ENCODE measurements around the gene OBP2B. TPM values are rescaled to one million over a fixed set of nuclear protein-coding genes. Genes with fewer than 3 reads are reported as not detected.

OBP2B gene
- total and polyA plus RNA-seq, 4 donors, result not detected

DNA sequence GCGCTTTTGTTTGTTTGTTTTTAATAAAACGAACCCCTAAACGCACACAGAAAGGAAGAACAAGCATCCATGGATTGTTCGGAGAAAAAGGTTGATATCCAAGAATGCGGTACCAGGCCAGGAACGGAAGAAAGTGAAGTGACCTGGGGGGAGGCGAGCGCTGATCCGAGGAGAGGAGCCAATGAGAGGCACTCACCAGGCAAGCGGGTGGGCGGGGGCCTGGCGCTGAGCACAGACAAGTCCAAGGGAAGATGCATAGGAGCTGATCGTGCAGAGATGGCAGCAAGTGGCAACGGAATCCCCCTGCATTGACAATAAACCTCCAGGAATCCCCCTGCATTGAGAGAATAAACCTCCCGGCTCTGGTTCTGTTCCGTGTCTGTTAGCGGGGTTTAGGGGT lies 8.4 kb downstream of the OBP2B start:
- no peaks in the 10 kb centered on the region for H3K4me1 ChIP-seq (ENCODE audit: control insufficient read depth in 1 of 2, insufficient read depth in 2 of 2, low read length in 2 of 2)
- no peaks in the 10 kb centered on the region for H3K27me3 ChIP-seq (ENCODE audit: control insufficient read depth in 1 of 2, insufficient read depth in 2 of 2, low read length in 1 of 2)
- no peak overlapping the region for H3K4me3 ChIP-seq (ENCODE audit: low read length in 2 of 2)
- H3K9me3 ChIP-seq (ENCODE audit: control insufficient read depth, low read length), result no peaks in the 10 kb centered on the region
- intact Hi-C loops (cut with DNase I), result no loop called here
- no peak for ATAC-seq (ENCODE audit: low FRiP score)
- peak in 1 of 2 donors; percentile 45 for DNase-seq
- no peak overlapping the region for H3K27ac ChIP-seq (ENCODE audit: low read depth in 1 of 2, low read length in 2 of 2)
- 86 to 90% methylated on average over 16 to 17 of the region's 17 CpGs for WGBS, 2 donors
- H3K36me3 ChIP-seq (ENCODE audit: control insufficient read depth in 1 of 2, insufficient read depth in 2 of 2, low read length in 1 of 2), result no peaks in the 10 kb centered on the region

DNA sequence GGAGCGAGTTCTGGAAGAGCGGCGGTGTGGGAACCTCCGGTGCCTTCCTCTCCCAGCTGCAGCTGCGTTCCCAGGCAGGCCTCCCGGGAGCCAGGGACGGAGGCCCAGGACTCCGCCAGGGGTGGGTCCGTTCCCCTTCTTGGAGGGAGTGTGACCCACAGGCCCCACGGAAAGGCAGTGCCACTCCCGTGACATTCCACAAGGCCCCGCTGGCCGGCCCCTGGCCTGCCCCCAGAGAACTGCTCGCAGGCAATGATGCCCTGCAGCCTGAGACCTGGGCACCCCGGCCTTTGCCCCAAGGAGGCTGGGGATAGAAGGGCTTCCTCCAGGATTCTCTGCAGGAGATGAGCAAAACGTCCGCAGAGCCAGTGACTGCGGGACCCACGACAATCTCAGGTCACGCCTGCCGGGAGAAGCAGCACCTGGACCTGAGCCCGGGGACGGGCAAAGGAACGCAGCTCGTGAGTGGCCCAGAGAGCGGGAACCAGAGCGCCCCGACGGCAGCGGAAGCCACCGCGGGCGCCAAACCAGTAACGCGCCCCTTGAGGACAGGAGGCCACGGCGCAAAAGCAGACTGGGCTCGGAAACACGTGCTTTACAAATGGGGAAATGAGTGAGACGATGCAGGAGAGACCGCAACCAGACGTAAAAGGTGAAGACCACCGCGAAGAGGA lies 9.3 kb downstream of the OBP2B start:
- WGBS, 2 donors, result 21 to 39% methylated on average over 44 of the region's 44 CpGs
- no peaks in the 10 kb centered on the region for H3K4me1 ChIP-seq (ENCODE audit: control insufficient read depth in 1 of 2, insufficient read depth in 2 of 2, low read length in 2 of 2)
- peak; percentile 65 for ATAC-seq (ENCODE audit: low FRiP score)
- DNase-seq, result peak in 1 of 2 donors; percentile 83
- intact Hi-C loops (cut with DNase I), result no loop called here
- no peak overlapping the region for H3K27ac ChIP-seq (ENCODE audit: low read depth in 1 of 2, low read length in 2 of 2)
- no peaks in the 10 kb centered on the region for H3K36me3 ChIP-seq (ENCODE audit: control insufficient read depth in 1 of 2, insufficient read depth in 2 of 2, low read length in 1 of 2)
- H3K9me3 ChIP-seq (ENCODE audit: control insufficient read depth, low read length), result no peaks in the 10 kb centered on the region
- no peak overlapping the region for H3K4me3 ChIP-seq (ENCODE audit: low read length in 2 of 2)
- no peaks in the 10 kb centered on the region for H3K27me3 ChIP-seq (ENCODE audit: control insufficient read depth in 1 of 2, insufficient read depth in 2 of 2, low read length in 1 of 2)

DNA sequence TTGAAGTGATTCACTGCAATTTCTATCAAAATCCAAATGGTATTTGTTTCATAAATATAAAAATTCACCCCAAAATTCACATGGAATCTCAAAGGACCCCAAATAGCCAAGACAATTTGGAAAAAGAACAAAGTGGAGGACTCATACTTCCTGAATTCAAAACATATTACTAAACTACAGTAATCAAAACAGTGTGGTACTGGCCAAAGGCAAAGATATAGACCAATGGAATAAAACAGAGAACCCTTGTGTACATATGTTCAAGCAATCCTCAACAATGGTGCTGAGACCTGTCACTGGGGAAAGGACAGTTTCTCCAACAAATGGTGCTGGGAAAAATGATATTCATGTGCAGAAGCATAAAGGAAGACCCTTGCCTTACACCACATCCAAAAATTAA lies 14.0 kb downstream of the OBP2B start:
- no peak for DNase-seq
- Histone ChIP-seq H3K27ac (ENCODE audit: low read depth in 1 of 2, low read length in 2 of 2) (no peak overlapping the region), H3K36me3 (ENCODE audit: control insufficient read depth in 1 of 2, insufficient read depth in 2 of 2, low read length in 1 of 2) (no peaks in the 10 kb centered on the region), H3K9me3 (ENCODE audit: control insufficient read depth, low read length) (no peaks in the 10 kb centered on the region), H3K4me3 (ENCODE audit: low read length in 2 of 2) (no peak overlapping the region), H3K27me3 (ENCODE audit: control insufficient read depth in 1 of 2, insufficient read depth in 2 of 2, low read length in 1 of 2) (peaks cover 0 to 2% of the 10 kb centered on the region in 2 donors), H3K4me1 (ENCODE audit: control insufficient read depth in 1 of 2, insufficient read depth in 2 of 2, low read length in 2 of 2) (no peaks in the 10 kb centered on the region)
- ATAC-seq (ENCODE audit: low FRiP score), result no peak
- intact Hi-C loops (cut with DNase I), result no loop called here

DNA sequence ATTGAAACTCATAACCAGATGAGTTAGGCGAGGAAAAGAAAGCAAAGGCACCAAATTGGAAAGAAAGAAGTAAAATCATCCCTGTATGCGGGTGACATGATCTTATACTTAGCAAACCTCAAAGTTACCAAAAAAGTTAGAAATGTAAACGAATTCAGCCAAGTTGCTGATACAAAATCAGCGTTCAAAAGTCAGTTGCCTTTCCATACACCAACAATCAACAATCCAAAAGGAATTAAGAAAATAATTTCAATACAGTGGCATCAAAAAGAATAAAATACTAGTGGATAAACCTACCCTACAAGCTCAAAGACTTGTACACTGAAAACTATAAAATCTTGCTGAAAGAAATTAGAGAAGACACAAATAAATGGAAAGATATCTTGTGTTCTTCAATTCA lies 14.5 kb downstream of the OBP2B start:
- no peaks in the 10 kb centered on the region for H3K4me1 ChIP-seq (ENCODE audit: control insufficient read depth in 1 of 2, insufficient read depth in 2 of 2, low read length in 2 of 2)
- WGBS, 2 donors, result 82 to 86% methylated on average over 4 of the region's 4 CpGs
- H3K27ac ChIP-seq (ENCODE audit: low read depth in 1 of 2, low read length in 2 of 2), result no peak overlapping the region
- no peaks in the 10 kb centered on the region for H3K36me3 ChIP-seq (ENCODE audit: control insufficient read depth in 1 of 2, insufficient read depth in 2 of 2, low read length in 1 of 2)
- H3K4me3 ChIP-seq (ENCODE audit: low read length in 2 of 2), result no peak overlapping the region
- no peak for DNase-seq
- peaks cover 0 to 2% of the 10 kb centered on the region in 2 donors for H3K27me3 ChIP-seq (ENCODE audit: control insufficient read depth in 1 of 2, insufficient read depth in 2 of 2, low read length in 1 of 2)
- ATAC-seq (ENCODE audit: low FRiP score), result no peak
- intact Hi-C loops (cut with DNase I), result no loop called here
- no peaks in the 10 kb centered on the region for H3K9me3 ChIP-seq (ENCODE audit: control insufficient read depth, low read length)

DNA sequence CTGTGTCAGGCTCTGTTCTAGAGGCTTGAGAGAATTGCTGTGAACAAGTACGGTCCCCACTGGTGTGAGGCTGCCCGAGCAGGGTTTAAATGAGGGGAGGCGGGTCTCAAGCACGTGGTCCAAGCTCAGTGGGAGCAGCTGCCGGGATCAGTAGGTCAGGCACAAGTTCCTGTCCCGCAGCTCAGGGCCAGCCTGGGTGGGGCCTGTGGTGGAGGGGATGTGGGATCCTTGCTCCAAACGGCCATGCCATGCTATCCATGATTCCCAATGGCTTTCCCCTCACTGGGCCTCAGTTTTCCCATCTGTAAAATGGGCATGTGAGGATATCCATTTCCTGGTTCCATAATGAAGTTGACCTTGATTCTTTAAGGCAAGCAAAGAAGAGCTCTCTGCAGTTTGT lies 17.1 kb downstream of the OBP2B start:
- H3K4me3 ChIP-seq (ENCODE audit: low read length in 2 of 2), result no peak overlapping the region
- 62 to 72% methylated on average over 7 of the region's 7 CpGs for WGBS, 2 donors
- H3K27ac ChIP-seq (ENCODE audit: low read depth in 1 of 2, low read length in 2 of 2), result no peak overlapping the region
- no peaks in the 10 kb centered on the region for H3K36me3 ChIP-seq (ENCODE audit: control insufficient read depth in 1 of 2, insufficient read depth in 2 of 2, low read length in 1 of 2)
- H3K4me1 ChIP-seq (ENCODE audit: control insufficient read depth in 1 of 2, insufficient read depth in 2 of 2, low read length in 2 of 2), result no peaks in the 10 kb centered on the region
- ATAC-seq (ENCODE audit: low FRiP score) (no peak), DNase-seq (no peak)
- H3K9me3 ChIP-seq (ENCODE audit: control insufficient read depth, low read length), result no peaks in the 10 kb centered on the region
- intact Hi-C loops (cut with DNase I), result no loop called here
- H3K27me3 ChIP-seq (ENCODE audit: control insufficient read depth in 1 of 2, insufficient read depth in 2 of 2, low read length in 1 of 2), result peaks cover 0 to 2% of the 10 kb centered on the region in 2 donors

DNA sequence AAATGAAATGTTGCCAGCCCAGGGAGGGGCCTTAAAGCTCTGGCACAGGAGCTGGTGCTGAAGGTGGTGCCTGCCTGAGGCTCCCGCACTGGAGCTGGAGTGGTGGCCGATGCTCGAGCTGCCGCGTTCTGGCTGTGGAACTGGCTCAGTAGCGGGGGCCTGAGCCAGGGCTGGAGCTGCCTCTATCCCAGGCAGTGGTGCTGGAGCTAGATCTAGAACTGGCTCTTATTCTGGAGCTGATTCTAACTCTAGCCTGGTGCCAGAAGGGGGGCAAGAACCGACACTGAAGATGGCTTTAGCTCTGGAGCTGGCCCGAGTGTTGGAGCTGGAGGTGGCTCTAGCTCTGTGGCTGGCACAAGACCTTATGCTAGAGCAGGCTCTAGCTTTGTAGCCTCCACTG lies 19.2 kb downstream of the OBP2B start:
- WGBS, 2 donors, result 82 to 88% methylated on average over 8 of the region's 8 CpGs
- intact Hi-C loops (cut with DNase I), result no loop called here
- DNase-seq, result peak in 1 of 2 donors; percentile 50

DNA sequence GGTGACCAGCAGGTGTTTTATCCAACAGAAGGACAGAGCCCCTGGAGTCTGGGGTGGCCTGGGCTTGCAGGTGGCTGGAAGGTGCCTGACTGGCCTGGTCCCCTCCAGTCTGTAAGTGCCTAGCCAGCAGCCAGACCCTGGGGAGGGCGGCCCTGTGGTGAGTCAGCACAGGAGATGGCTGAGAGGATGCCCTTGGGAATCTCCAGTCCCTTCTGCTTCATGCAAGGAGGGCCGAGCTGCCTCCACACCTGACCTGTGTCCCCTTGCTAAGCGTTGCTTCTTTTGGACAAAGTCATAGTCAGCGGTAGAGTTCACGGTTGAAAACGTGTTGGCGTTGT lies 20.2 kb downstream of the OBP2B start:
- ATAC-seq (ENCODE audit: low FRiP score) (no peak), DNase-seq (peak in 1 of 2 donors; percentile 56)
- intact Hi-C loops (cut with DNase I), result no loop called here
- Histone ChIP-seq H3K4me3 (ENCODE audit: low read length in 2 of 2) (no peak overlapping the region), H3K27me3 (ENCODE audit: control insufficient read depth in 1 of 2, insufficient read depth in 2 of 2, low read length in 1 of 2) (no peaks in the 10 kb centered on the region), H3K4me1 (ENCODE audit: control insufficient read depth in 1 of 2, insufficient read depth in 2 of 2, low read length in 2 of 2) (no peaks in the 10 kb centered on the region), H3K27ac (ENCODE audit: low read depth in 1 of 2, low read length in 2 of 2) (no peak overlapping the region), H3K36me3 (ENCODE audit: control insufficient read depth in 1 of 2, insufficient read depth in 2 of 2, low read length in 1 of 2) (no peaks in the 10 kb centered on the region), H3K9me3 (ENCODE audit: control insufficient read depth, low read length) (no peaks in the 10 kb centered on the region)
- WGBS, 2 donors, result 80 to 82% methylated on average over 7 of the region's 7 CpGs

More for the DNA sequence above, 19.2 kb downstream of the OBP2B start:
- H3K4me3 ChIP-seq (ENCODE audit: low read length in 2 of 2), result no peak overlapping the region
- H3K27me3 ChIP-seq (ENCODE audit: control insufficient read depth in 1 of 2, insufficient read depth in 2 of 2, low read length in 1 of 2), result peaks cover 0 to 2% of the 10 kb centered on the region in 2 donors
- no peak overlapping the region for H3K27ac ChIP-seq (ENCODE audit: low read depth in 1 of 2, low read length in 2 of 2)
- no peaks in the 10 kb centered on the region for H3K36me3 ChIP-seq (ENCODE audit: control insufficient read depth in 1 of 2, insufficient read depth in 2 of 2, low read length in 1 of 2)
- no peaks in the 10 kb centered on the region for H3K4me1 ChIP-seq (ENCODE audit: control insufficient read depth in 1 of 2, insufficient read depth in 2 of 2, low read length in 2 of 2)
- ATAC-seq (ENCODE audit: low FRiP score), result no peak
- H3K9me3 ChIP-seq (ENCODE audit: control insufficient read depth, low read length), result no peaks in the 10 kb centered on the region

DNA sequence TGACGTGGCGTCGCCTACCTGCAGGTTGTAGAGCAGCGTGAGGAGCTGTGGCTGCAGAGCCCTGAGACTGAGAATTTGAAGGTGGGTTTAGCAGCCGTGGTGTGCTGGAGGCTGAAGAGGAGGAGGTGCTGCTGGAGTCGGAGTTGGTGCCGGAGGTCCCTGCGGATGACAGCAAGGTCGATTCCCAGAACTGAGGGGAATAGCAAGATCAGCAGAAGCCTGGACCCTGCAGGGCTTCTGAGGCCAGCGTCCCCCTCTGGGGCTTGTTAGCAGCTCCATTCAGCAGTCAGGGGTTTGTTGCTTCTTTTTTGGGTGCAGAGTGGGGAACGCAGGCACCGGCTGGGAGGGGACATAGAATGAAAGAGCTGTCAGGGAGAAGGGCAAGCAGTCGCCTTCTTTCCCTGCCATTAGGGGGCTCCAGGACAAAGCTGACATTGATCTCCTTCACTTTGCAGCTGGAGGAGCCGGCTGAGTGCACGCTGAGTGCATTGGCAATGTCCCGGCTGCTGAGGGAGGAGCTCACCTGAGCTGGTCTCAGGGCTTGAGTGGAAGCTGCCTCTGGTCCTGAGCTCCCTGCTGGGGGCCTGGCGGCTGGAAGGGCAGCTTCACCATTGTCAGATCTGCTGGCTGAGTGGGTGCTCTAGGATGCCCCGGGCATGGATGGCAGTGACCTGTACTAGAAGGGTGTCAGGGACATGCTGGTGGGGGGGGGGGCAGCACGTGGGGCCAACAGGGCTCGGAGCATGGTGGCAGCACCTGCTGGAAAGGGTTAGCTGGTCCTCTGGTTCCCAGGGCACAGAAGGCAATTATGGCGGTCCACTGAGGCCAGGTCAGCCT lies 20.8 kb downstream of the OBP2B start:
- WGBS, 2 donors, result 50 to 55% methylated on average over 21 of the region's 21 CpGs
- Histone ChIP-seq H3K9me3 (ENCODE audit: control insufficient read depth, low read length) (no peaks in the 10 kb centered on the region), H3K4me1 (ENCODE audit: control insufficient read depth in 1 of 2, insufficient read depth in 2 of 2, low read length in 2 of 2) (no peaks in the 10 kb centered on the region), H3K27me3 (ENCODE audit: control insufficient read depth in 1 of 2, insufficient read depth in 2 of 2, low read length in 1 of 2) (no peaks in the 10 kb centered on the region), H3K27ac (ENCODE audit: low read depth in 1 of 2, low read length in 2 of 2) (no peak overlapping the region), H3K4me3 (ENCODE audit: low read length in 2 of 2) (no peak overlapping the region), H3K36me3 (ENCODE audit: control insufficient read depth in 1 of 2, insufficient read depth in 2 of 2, low read length in 1 of 2) (no peaks in the 10 kb centered on the region)
- peak in 1 of 2 donors; percentile 55 for DNase-seq
- ATAC-seq (ENCODE audit: low FRiP score), result no peak
- intact Hi-C loops (cut with DNase I), result no loop called here

DNA sequence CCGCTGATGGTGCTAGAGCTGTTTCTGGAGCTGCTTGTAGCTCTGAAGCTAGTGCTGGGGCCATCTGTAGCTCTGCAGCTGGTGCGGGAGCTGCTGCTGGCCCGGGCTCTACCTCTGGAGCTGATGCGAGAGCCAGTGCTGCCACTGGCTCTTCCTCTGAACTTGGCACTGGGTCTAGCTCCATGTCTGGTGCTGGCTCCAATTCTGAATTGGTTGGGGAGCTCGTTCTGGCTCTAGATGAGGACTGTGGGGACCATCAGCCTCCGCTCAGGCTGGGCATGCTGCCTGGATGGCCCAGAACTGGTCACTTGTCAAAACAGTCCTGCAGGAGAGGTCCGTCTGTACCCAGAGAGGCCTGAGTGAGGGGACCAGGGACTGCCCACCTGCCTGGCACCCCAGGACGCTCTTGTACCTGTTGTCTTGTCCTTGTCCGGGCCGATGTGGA lies 21.5 kb downstream of the OBP2B start:
- no peaks in the 10 kb centered on the region for H3K9me3 ChIP-seq (ENCODE audit: control insufficient read depth, low read length)
- no peaks in the 10 kb centered on the region for H3K27me3 ChIP-seq (ENCODE audit: control insufficient read depth in 1 of 2, insufficient read depth in 2 of 2, low read length in 1 of 2)
- no peaks in the 10 kb centered on the region for H3K36me3 ChIP-seq (ENCODE audit: control insufficient read depth in 1 of 2, insufficient read depth in 2 of 2, low read length in 1 of 2)
- ATAC-seq (ENCODE audit: low FRiP score) (no peak), DNase-seq (peak in 1 of 2 donors; percentile 21)
- 73 to 78% methylated on average over 10 of the region's 10 CpGs for WGBS, 2 donors
- no peaks in the 10 kb centered on the region for H3K4me1 ChIP-seq (ENCODE audit: control insufficient read depth in 1 of 2, insufficient read depth in 2 of 2, low read length in 2 of 2)
- H3K27ac ChIP-seq (ENCODE audit: low read depth in 1 of 2, low read length in 2 of 2), result no peak overlapping the region
- intact Hi-C loops (cut with DNase I), result loop anchor here in 1 of 2 donors (2.0 kb wide), 1 partner anchor 299 kb away; no protein-coding TSS in a partner anchor
- no peak overlapping the region for H3K4me3 ChIP-seq (ENCODE audit: low read length in 2 of 2)
